NOMO-1 treated with DMSO at 0.1 percent for 48 hours (cell line): ENCODE results near the gene ANKHD1.
"Not testable (repeated sequence)": the region's sequence is repeated elsewhere in the genome, so short reads cannot be mapped to it uniquely, and the experiment has no call there.

Experiments
- DNase-seq: peaks from one replicate; lab custom pipeline; 2025; ENCODE audit not compliant: unreplicated experiment; lab: John Stamatoyannopoulos, UW

Gene ANKHD1

DNA sequence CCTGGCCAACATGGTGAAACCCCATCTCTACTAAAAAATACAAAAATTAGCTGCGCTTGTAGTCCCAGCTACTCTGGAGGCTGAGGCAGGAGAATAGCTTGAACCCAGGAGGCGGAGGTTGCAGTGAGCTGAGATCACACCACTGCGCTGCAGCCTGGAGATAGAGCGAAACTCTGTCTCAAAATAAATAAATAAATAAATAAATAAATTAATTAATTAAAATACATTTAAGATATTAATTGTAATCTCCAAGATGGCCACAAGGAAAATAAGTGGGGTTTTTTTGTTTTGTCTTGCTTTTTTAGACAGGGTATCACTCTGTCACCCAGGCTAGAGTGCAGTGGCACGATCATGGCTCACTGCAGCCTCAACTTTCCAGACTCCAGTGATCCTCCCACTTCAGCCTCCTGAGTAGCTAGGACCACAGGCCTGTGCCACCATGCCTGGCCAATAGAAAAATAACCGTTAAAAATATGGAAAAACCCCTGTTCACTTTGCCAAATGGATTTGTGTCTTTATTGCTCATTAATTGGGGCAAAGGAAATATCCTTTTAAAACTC lies 177.6 kb downstream of the ANKHD1 start:
- not testable (repeated sequence) for DNase-seq

DNA sequence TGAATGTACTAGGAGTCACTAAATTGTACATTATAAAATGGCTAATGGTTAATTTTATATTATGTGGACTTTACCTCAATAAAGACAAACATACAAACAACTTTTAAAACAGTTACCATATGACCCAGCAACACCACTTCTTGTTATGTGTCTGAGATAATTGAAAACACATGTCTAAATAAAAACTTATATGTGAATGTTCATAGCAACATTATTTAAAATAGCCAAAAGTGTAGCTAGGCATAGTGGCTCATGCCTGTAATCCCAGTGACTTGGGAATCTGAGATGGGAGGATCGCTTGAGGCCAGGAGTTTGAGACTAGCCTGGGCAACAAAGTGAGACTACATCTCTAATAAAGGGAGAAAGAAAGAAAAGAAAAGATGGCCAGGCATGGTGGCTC lies 185.9 kb downstream of the ANKHD1 start:
- DNase-seq: no peak

DNA sequence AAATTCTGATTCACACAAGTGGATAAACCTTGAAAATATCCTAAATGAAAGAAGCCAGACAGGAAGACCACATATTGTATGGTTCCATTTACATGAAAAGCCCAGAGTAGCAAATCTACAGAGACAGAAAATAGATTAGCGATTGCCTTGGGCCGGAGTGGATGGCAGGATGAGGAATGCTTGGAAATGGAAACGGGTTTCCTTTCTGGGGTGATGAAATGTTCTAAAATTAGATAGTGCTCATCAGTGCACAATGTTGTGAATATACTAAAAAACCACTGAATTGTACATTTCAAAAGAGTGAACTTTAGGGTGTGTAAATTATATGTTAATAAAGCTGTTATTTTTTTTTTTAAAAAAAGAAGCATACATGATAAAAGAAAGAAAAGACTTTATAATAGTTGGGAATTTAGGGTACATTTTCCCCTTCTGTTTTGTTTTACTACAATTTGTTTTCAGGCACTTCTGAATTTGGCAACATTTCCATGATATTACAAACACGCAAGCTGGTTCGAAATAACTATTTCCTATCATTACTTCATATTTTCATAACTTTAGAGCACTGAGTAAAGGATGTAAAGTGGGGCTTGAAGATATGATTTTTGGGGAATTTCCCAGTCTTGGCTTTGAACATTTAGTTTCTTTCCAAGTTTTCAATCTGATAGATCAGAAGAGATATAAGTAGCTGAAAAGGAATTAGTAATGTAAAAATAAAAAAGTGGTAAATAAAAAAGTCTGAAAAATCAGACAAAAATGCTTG lies 186.9 kb downstream of the ANKHD1 start:
- no peak for DNase-seq
